ENCODE measurements around the gene ATG9A. TPM values are rescaled to one million over a fixed set of nuclear protein-coding genes. Genes with fewer than 3 reads are reported as not detected.

The ATG9A gene
- total RNA-seq, 2 donors from 2014 or later: 78.8 to 80.3 TPM

DNA sequence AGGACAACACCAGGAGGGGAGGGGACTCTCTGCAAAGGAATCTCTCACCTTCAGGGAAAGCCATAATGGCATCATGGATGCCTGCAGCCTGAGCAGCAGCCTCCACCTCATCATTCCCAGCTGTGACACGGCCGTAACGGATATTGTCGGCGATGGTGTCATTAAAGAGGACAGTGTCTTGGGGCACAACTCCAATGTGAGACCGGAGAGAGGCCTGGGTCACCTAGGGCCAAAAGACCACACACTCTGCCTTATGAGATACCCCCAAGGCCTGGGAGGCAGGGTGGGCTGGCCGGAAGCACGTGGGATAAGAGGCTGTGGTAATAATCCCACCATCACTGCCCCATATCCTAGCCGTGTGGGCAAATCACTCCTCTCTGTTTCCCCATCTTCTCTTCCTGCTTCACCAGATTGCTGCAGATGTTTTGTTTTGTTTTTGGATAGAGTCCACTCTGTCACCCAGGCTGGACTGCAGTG lies 18.5 kb downstream of the ATG9A start:
- H3K36me3 ChIP-seq: peaks cover 44% of the 10 kb centered on the region
- H3K4me3 ChIP-seq: no peak overlapping the region
- DNase-seq (ENCODE audit: low spot score): no peak
- H3K27ac ChIP-seq: no peak overlapping the region
- H3K27me3 ChIP-seq: no peaks in the 10 kb centered on the region
- peaks cover 0 to 19% of the 10 kb centered on the region in 2 donors for H3K4me1 ChIP-seq
- no peaks in the 10 kb centered on the region for H3K9me3 ChIP-seq
- TF ChIP-seq, protein P1, sequence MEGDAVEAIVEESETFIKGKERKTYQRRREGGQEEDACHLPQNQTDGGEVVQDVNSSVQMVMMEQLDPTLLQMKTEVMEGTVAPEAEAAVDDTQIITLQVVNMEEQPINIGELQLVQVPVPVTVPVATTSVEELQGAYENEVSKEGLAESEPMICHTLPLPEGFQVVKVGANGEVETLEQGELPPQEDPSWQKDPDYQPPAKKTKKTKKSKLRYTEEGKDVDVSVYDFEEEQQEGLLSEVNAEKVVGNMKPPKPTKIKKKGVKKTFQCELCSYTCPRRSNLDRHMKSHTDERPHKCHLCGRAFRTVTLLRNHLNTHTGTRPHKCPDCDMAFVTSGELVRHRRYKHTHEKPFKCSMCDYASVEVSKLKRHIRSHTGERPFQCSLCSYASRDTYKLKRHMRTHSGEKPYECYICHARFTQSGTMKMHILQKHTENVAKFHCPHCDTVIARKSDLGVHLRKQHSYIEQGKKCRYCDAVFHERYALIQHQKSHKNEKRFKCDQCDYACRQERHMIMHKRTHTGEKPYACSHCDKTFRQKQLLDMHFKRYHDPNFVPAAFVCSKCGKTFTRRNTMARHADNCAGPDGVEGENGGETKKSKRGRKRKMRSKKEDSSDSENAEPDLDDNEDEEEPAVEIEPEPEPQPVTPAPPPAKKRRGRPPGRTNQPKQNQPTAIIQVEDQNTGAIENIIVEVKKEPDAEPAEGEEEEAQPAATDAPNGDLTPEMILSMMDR (IDR thresholded peaks at IDR 0.05): no peak

DNA sequence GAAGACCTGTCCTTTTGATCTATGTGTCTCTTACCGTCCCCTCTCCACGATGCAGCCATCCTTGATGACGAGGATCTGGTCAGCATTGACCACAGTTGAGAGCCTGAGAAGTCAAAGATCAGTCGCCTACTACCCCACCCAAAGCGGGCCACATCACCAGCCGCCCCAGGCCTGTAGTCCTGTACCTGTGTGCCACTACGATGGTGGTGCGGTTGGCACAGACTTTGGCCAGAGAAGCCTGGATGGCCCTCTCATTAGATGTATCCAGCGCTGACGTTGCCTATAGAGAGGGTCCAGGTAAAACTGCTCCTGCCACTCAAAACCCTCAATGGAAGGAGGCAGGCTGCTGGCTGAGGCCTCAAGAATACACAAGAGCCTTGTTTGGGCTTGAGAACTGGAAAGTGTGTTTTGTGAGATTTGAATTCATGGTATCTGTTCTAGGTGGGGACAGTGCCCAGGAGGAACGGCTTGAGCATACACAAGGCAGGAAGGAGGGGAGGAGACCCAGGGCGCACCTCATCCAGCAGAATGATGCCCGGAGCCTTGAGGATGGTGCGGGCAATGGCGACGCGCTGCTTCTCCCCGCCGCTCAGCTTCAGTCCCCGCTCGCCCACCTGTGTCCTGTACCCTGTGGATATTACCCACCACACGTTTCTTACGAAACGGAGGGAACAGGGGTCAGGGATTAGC lies 19.1 kb downstream of the ATG9A start:
- DNase-seq (ENCODE audit: low spot score): no peak
- no peak overlapping the region for H3K4me3 ChIP-seq
- TF ChIP-seq, protein P1 (IDR thresholded peaks at IDR 0.05): no peak
- H3K36me3 ChIP-seq: peaks cover 38% of the 10 kb centered on the region
- H3K9me3 ChIP-seq: no peaks in the 10 kb centered on the region
- H3K4me1 ChIP-seq: peaks cover 0 to 21% of the 10 kb centered on the region in 2 donors
- H3K27ac ChIP-seq: no peak overlapping the region
- H3K27me3 ChIP-seq: no peaks in the 10 kb centered on the region

GRCh38 chr2:219209236-219210195 lies 19.9 kb downstream of the ATG9A start:
- H3K36me3 ChIP-seq: peaks cover 32% of the 10 kb centered on the region
- H3K9me3 ChIP-seq: no peaks in the 10 kb centered on the region
- H3K4me3 ChIP-seq: no peak overlapping the region
- peaks cover 0 to 21% of the 10 kb centered on the region in 2 donors for H3K4me1 ChIP-seq
- H3K27me3 ChIP-seq: no peaks in the 10 kb centered on the region
- TF ChIP-seq, protein P1 (IDR thresholded peaks at IDR 0.05): no peak
- DNase-seq (ENCODE audit: low spot score): no peak
- H3K27ac ChIP-seq: no peak overlapping the region

DNA sequence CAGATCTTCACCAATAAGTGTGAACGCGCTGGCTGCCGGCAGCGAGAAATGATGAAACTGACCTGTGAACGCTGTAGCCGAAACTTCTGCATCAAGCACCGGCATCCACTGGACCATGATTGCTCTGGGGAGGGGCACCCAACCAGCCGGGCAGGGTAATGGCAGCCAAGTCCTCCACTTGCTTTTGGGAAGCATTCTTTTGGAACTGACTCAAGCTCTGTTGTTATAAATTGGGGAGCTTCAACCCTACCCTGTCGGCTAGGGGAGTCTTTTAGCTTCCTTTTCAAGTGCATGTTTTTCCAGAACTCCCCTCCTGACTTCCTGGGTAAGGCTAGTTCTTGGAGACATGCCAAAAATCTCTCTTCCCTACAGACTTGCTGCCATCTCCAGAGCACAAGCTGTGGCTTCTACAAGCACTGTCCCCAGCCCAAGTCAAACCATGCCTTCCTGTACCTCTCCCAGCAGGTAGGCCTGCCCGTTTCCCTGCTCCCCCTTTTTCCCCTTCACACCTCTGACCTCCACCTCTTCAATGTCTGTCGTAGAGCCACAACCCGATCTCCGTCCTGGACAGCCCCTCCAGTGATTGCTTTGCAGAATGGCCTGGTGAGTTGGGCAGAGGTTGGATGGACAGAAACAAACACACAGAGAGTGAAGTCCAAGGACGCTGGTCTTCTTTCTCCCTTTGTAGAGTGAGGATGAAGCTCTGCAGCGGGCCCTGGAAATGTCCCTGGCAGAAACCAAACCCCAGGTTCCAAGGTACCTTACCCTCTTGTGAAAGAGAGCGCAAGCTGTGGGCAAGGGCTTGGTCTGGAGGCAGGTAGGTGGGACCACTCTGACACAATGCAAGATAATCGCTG lies 21.3 kb downstream of the ATG9A start:
- Histone ChIP-seq H3K27ac (peak overlapping the region; percentile 95 to 98), H3K36me3 (peaks cover 18% of the 10 kb centered on the region)
- TF ChIP-seq, protein P1 (IDR thresholded peaks at IDR 0.05): no peak

DNA sequence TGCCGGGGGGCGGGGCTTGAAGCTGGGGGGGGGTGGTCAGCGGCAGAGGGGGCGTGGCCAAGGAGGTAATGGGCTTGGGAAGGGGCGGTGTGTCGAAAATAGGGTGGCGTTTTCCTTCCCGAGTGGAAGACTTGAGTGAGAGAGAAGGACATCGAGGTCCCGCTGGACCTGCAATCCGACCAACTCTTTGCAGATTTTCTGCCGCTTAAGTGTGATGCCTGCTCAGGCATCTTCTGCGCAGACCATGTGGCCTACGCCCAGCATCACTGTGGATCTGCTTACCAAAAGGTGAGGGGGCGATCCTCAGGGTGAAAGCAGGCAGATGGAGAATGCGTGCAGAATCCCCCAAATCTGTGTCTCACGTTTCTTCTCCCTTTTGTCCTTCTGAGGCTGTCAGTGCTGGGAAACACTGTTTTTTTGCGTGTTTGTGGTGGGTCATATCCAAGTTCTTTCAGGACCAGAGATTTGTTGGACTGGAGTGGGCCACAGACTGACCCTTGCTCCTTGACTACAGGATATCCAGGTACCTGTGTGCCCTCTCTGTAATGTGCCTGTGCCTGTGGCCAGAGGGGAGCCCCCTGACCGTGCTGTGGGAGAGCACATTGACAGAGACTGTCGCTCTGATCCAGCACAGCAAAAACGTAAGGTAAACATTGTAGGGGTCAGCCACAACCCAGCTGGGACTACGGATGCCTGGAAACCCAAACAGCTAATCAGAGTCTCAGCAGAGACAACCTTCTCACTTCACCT lies 22.1 kb downstream of the ATG9A start:
- TF ChIP-seq, protein P1 (IDR thresholded peaks at IDR 0.05): no peak
- peak overlapping the region; percentile 95 to 98 for H3K27ac ChIP-seq
- H3K4me1 ChIP-seq: peaks cover 0 to 21% of the 10 kb centered on the region in 2 donors
- H3K4me3 ChIP-seq: peak overlapping the region; percentile 76 to 78
- H3K27me3 ChIP-seq: no peaks in the 10 kb centered on the region
- no peak for DNase-seq (ENCODE audit: low spot score)
- no peaks in the 10 kb centered on the region for H3K9me3 ChIP-seq
- H3K36me3 ChIP-seq: peaks cover 10% of the 10 kb centered on the region

More for the DNA sequence above, 21.3 kb downstream of the ATG9A start:
- H3K27me3 ChIP-seq: no peaks in the 10 kb centered on the region
- DNase-seq (ENCODE audit: low spot score): no peak
- peaks cover 0 to 21% of the 10 kb centered on the region in 2 donors for H3K4me1 ChIP-seq
- no peaks in the 10 kb centered on the region for H3K9me3 ChIP-seq
- peak overlapping the region in 1 of 2 donors; percentile 78 for H3K4me3 ChIP-seq

Measured in right atrium auricular region (tissue), 2 donors.